Keratinocyte (primary cell): ENCODE measurements around the gene DBF4B. TPM values are rescaled to one million over a fixed set of nuclear protein-coding genes. Genes with fewer than 3 reads are reported as not detected.
"Not testable (repeated sequence)": the region's sequence is repeated elsewhere in the genome, so short reads cannot be mapped to it uniquely, and the experiment has no call there.

ENCODE experiments used
- DNase-seq: peaks from one replicate; pipeline ENCODE4 v3.0.0-alpha.2; 2011; ENCODE audit warnings: low read depth, missing footprints, low spot score
- FAIRE-seq: peaks from 2 replicates; lab custom pipeline; 2011; peaks lifted over from hg19 to GRCh38; lab: Jason Lieb, UNC
- H2AFZ ChIP-seq: 2 replicates; pipeline ENCODE4 v1.6.0; 2012; ENCODE audit warnings: low read length, control low read depth, inconsistent platforms; ENCODE audit not compliant: control insufficient read depth
- H3K27ac ChIP-seq: 2 replicates; pipeline ENCODE4 v1.5.1; 2011; ENCODE audit warnings: low read length; ENCODE audit not compliant: control insufficient read depth, insufficient read depth
- H3K27me3 ChIP-seq: 3 replicates; pipeline ENCODE4 v1.6.0; 2011; ENCODE audit warnings: low read length; ENCODE audit not compliant: control insufficient read depth, insufficient read depth; ENCODE audit errors: extremely low read depth
- H3K36me3 ChIP-seq, 2 experiments: 2 replicates in 1 of 2; 3 replicates in 1 of 2; pipeline ENCODE4 v1.5.1; 2011; ENCODE audit warnings: low read length in 2 of 2, mild to moderate bottlenecking in 1 of 2; ENCODE audit not compliant: control insufficient read depth in 2 of 2, insufficient read depth in 2 of 2; ENCODE audit errors: extremely low read depth in 1 of 2
- H3K4me1 ChIP-seq: 3 replicates; pipeline ENCODE4 v1.5.1; 2011; ENCODE audit warnings: low read length; ENCODE audit not compliant: control insufficient read depth, insufficient read depth; ENCODE audit errors: extremely low read depth
- H3K4me2 ChIP-seq: 3 replicates; pipeline ENCODE4 v1.6.0; 2011; ENCODE audit warnings: low read depth, low read length; ENCODE audit not compliant: control insufficient read depth, insufficient read depth; ENCODE audit errors: extremely low read depth
- H3K4me3 ChIP-seq, 3 experiments: fragments of 200-600 bp in 1 of 3; sonication (generic) in 1 of 3; 2 replicates in 2 of 3; 3 replicates in 1 of 3; pipeline ENCODE4 v1.5.1; 2011 to 2016; ENCODE audit warnings: low read length in 3 of 3, mild to moderate bottlenecking in 3 of 3, control low read depth in 2 of 3, inconsistent platforms in 1 of 3, low read depth in 1 of 3, mixed read lengths in 1 of 3, mixed run types in 1 of 3, moderate library complexity in 1 of 3; ENCODE audit not compliant: control insufficient read depth in 2 of 3, insufficient read depth in 2 of 3; ENCODE audit errors: extremely low read depth in 1 of 3
- H3K79me2 ChIP-seq: 2 replicates; pipeline ENCODE4 v1.6.0; 2012; ENCODE audit warnings: low read length; ENCODE audit not compliant: control insufficient read depth, insufficient read depth
- H3K9ac ChIP-seq: 3 replicates; pipeline ENCODE4 v1.6.0; 2011; ENCODE audit warnings: low read length; ENCODE audit not compliant: control insufficient read depth, insufficient read depth; ENCODE audit errors: extremely low read depth
- H3K9me1 ChIP-seq: 3 replicates; pipeline ENCODE4 v1.6.0; 2011; ENCODE audit warnings: low read length; ENCODE audit not compliant: control insufficient read depth, insufficient read depth; ENCODE audit errors: extremely low read depth
- H3K9me3 ChIP-seq: 2 replicates; pipeline ENCODE4 v1.5.1; 2012; ENCODE audit warnings: low read depth, low read length; ENCODE audit not compliant: control insufficient read depth
- H4K20me1 ChIP-seq: 3 replicates; pipeline ENCODE4 v1.6.0; 2011; ENCODE audit warnings: low read length; ENCODE audit not compliant: control insufficient read depth, insufficient read depth; ENCODE audit errors: extremely low read depth
- CTCF ChIP-seq, 3 experiments: IDR thresholded peaks in 1 of 3; conservative IDR thresholded peaks in 1 of 3; optimal IDR thresholded peaks in 1 of 3; 2 replicates in 2 of 3; 3 replicates in 1 of 3; pipeline versions ENCODE3 to v1.5.1; 2011; ENCODE audit warnings: low read length in 3 of 3, mild to moderate bottlenecking in 3 of 3, moderate library complexity in 2 of 3, control low read depth in 1 of 3, inconsistent platforms in 1 of 3; ENCODE audit not compliant: insufficient read depth in 2 of 3; ENCODE audit errors: extremely low read depth in 1 of 3
- EZH2 ChIP-seq: IDR thresholded peaks from one replicate; pipeline ENCODE4 v1.6.1; 2012; ENCODE audit warnings: inconsistent platforms, mild to moderate bottlenecking, low read length, moderate library complexity
- dilution Hi-C: fragments of 300-500 bp; cut with MboI; formaldehyde crosslinking; loops from one replicate; pipeline ENCODE4 v1.7.0; 2020; ENCODE audit warnings: low sequenced_read_pairs; ENCODE audit not compliant: extremely low pct_ligation_motif_present
- polyA plus RNA-seq, 5 experiments: library from polyadenylated mRNA; depleted of rRNA in 3 of 5; stranded (reverse) in 3 of 5; stranded (forward) in 1 of 5; unstranded in 1 of 5; fragments of >200 nt; gene quantifications; 1 replicate in 1 of 5; 2 replicates in 3 of 5; 3 replicates in 1 of 5; pipeline versions ENCODE4 v1.2.1 to v1.2.3, GENCODE V29; 2011 to 2012; ENCODE audit warnings: missing spikeins in 2 of 5, low read depth in 1 of 5, low replicate concordance in 1 of 5

DBF4B gene
- polyA plus RNA-seq, 1 donor (not counting 4 experiments of a cell fraction or from before 2014, with no cell fraction given), result 4.0 TPM

- Histone ChIP-seq H2AFZ (no peak overlapping the region), H3K4me3 (no peak overlapping the region), H3K27ac (no peak overlapping the region), H3K4me2 (no peak overlapping the region), H3K9me3 (no peaks in the 10 kb centered on the region), H3K79me2 (no peaks in the 10 kb centered on the region), H3K9me1 (no peaks in the 10 kb centered on the region), H3K9ac (no peak overlapping the region), H3K4me1 (no peaks in the 10 kb centered on the region), H4K20me1 (no peaks in the 10 kb centered on the region), H3K27me3 (no peaks in the 10 kb centered on the region), H3K36me3 (peaks cover 12 to 14% of the 10 kb centered on the region in 2 experiments)
- dilution Hi-C loops, result no loop called here
- TF ChIP-seq EZH2, result no peak
- no peak for TF ChIP-seq CTCF (optimal IDR thresholded peaks at IDR 0.05 in 1 of 3, IDR thresholded peaks at IDR 0.05 in 1 of 3, conservative IDR thresholded peaks at IDR 0.05 in 1 of 3; ENCODE audit: extremely low read depth in 1 of 3, insufficient read depth in 2 of 3, low read length in 3 of 3)
- FAIRE-seq, result no peak
- DNase-seq, result no peak
Observed at GRCh38 chr17:44677136-44677535, 31.3 kb upstream of the DBF4B start.

GRCh38 chr17:44683303-44683702, 25.2 kb upstream of the DBF4B start:
- FAIRE-seq, H3K9me3 ChIP-seq, H3K4me2 ChIP-seq, H3K4me1 ChIP-seq, H3K4me3 ChIP-seq, dilution Hi-C loops, H3K27ac ChIP-seq, H3K9me1 ChIP-seq, DNase-seq, H3K9ac ChIP-seq, H3K27me3 ChIP-seq, H4K20me1 ChIP-seq, H2AFZ ChIP-seq: not testable (repeated sequence)
- H3K79me2 ChIP-seq, result peaks cover 24% of the 10 kb centered on the region
- H3K36me3 ChIP-seq, result peaks cover 21 to 31% of the 10 kb centered on the region in 2 experiments

GRCh38 chr17:44687756-44688155, 20.7 kb upstream of the DBF4B start:
- FAIRE-seq, result no peak
- peaks cover 19% of the 10 kb centered on the region for H3K4me1 ChIP-seq

More at GRCh38 chr17:44687756-44688155, 20.7 kb upstream of the DBF4B start:
- Histone ChIP-seq H3K9me1 (peaks cover 7% of the 10 kb centered on the region), H3K79me2 (peaks cover 36% of the 10 kb centered on the region), H3K9me3 (no peaks in the 10 kb centered on the region), H4K20me1 (no peaks in the 10 kb centered on the region), H3K27me3 (no peaks in the 10 kb centered on the region), H3K27ac (no peak overlapping the region), H2AFZ (no peak overlapping the region), H3K4me3 (no peak overlapping the region), H3K4me2 (no peak overlapping the region), H3K9ac (no peak overlapping the region), H3K36me3 (peaks cover 9 to 16% of the 10 kb centered on the region in 2 experiments)
- dilution Hi-C loops, result no loop called here
- DNase-seq, result no peak
- TF ChIP-seq EZH2, result no peak
- no peak for TF ChIP-seq CTCF (optimal IDR thresholded peaks at IDR 0.05 in 1 of 3, IDR thresholded peaks at IDR 0.05 in 1 of 3, conservative IDR thresholded peaks at IDR 0.05 in 1 of 3; ENCODE audit: extremely low read depth in 1 of 3, insufficient read depth in 2 of 3, low read length in 3 of 3)
